HEK293 (cell line): ENCODE data around the gene RRBP1.

ENCODE experiments used
- CTCF ChIA-PET: fragments of 350-600 bp; formaldehyde crosslinking; extraction: SDS; loops from one replicate; lab custom pipeline; 2021; ENCODE audit warnings: antibody characterized with exemption; lab: Yijun Ruan, JAX
- POLR2A ChIA-PET: fragments of 300-600 bp; formaldehyde crosslinking; extraction: SDS; loops from one replicate; lab custom pipeline; 2020; ENCODE audit warnings: antibody characterized with exemption, inconsistent platforms; lab: Yijun Ruan, JAX
- H3K27ac ChIP-seq: fragments of 200-500 bp; sonication (Bioruptor generic); 2 replicates; pipeline ENCODE4 v1.5.1; 2014; ENCODE audit warnings: low read depth, low read length, control low read depth, inconsistent platforms; ENCODE audit errors: extremely low read depth
- H3K36me3 ChIP-seq, 2 experiments: fragments of 200-500 bp in 1 of 2; sonication (Bioruptor generic) in 1 of 2; 1 replicate in 1 of 2; 2 replicates in 1 of 2; pipeline ENCODE4 v1.5.1; 2014 to 2017; ENCODE audit warnings: inconsistent platforms in 2 of 2, low read length in 2 of 2; ENCODE audit not compliant: control insufficient read depth in 2 of 2, insufficient read depth in 1 of 2
- H3K4me1 ChIP-seq: fragments of 200-500 bp; sonication (Bioruptor generic); 2 replicates; pipeline ENCODE4 v1.5.1; 2014; ENCODE audit warnings: mild to moderate bottlenecking, low read length, inconsistent platforms; ENCODE audit not compliant: control insufficient read depth, insufficient read depth
- H3K4me3 ChIP-seq: 2 replicates; pipeline ENCODE4 v1.5.1; 2011; ENCODE audit warnings: low read depth, mild to moderate bottlenecking, control low read depth, low read length, moderate library complexity
- H3K9me3 ChIP-seq: fragments of 200-500 bp; sonication (Bioruptor generic); 2 replicates; pipeline ENCODE4 v1.5.1; 2014; ENCODE audit warnings: low read depth, low read length, inconsistent platforms; ENCODE audit not compliant: control insufficient read depth, insufficient read depth
- EGR2 ChIP-seq: fragments of 450-650 bp; formaldehyde crosslinking; IDR thresholded peaks from 2 replicates; pipeline ENCODE4 v1.5.1; 2016; ENCODE audit warnings: low read depth, missing biosample characterization, missing genetic modification characterization
- FEZF1 ChIP-seq: fragments of 450-650 bp; formaldehyde crosslinking; IDR thresholded peaks from 2 replicates; pipeline ENCODE4 v1.5.1; 2016; ENCODE audit warnings: missing biosample characterization, missing genetic modification characterization
- GFI1B ChIP-seq: fragments of 450-650 bp; formaldehyde crosslinking; IDR thresholded peaks from 2 replicates; pipeline ENCODE4 v1.5.1; 2016; ENCODE audit warnings: missing biosample characterization, missing genetic modification characterization
- HIC1 ChIP-seq: fragments of 450-650 bp; formaldehyde crosslinking; IDR thresholded peaks from 2 replicates; pipeline ENCODE4 v1.5.1; 2016; ENCODE audit warnings: missing biosample characterization, missing genetic modification characterization
- HOXA7 ChIP-seq: sonication (generic); formaldehyde crosslinking; IDR thresholded peaks from 2 replicates; pipeline ENCODE4 v1.8.1; 2022; ENCODE audit warnings: missing genetic modification reagents, borderline replicate concordance
- IKZF3 ChIP-seq: fragments of 450-650 bp; IDR thresholded peaks from 2 replicates; pipeline ENCODE4 v1.5.0; 2018; ENCODE audit warnings: missing biosample characterization, mild to moderate bottlenecking, missing genetic modification characterization, moderate library complexity
- KLF7 ChIP-seq: fragments of 450-650 bp; formaldehyde crosslinking; IDR thresholded peaks from 2 replicates; pipeline ENCODE4 v1.5.1; 2016; ENCODE audit warnings: missing biosample characterization, missing genetic modification characterization, borderline replicate concordance
- KLF8 ChIP-seq: fragments of 450-650 bp; formaldehyde crosslinking; IDR thresholded peaks from 2 replicates; pipeline ENCODE4 v1.5.1; 2016; ENCODE audit warnings: missing biosample characterization, missing genetic modification characterization
- MEIS1 ChIP-seq: sonication (generic); formaldehyde crosslinking; IDR thresholded peaks from 2 replicates; pipeline ENCODE4 v1.8.1; 2022; ENCODE audit warnings: missing genetic modification reagents, mild to moderate bottlenecking, borderline replicate concordance
- SCRT2 ChIP-seq: fragments of 450-650 bp; formaldehyde crosslinking; IDR thresholded peaks from 2 replicates; pipeline ENCODE4 v1.5.1; 2016; ENCODE audit warnings: missing biosample characterization, missing genetic modification characterization
- WT1 ChIP-seq: fragments of 450-650 bp; formaldehyde crosslinking; IDR thresholded peaks from 2 replicates; pipeline ENCODE4 v1.5.1; 2016; ENCODE audit warnings: missing biosample characterization, missing genetic modification characterization
- ZBTB21 ChIP-seq: fragments of 450-650 bp; formaldehyde crosslinking; IDR thresholded peaks from 2 replicates; pipeline ENCODE4 v1.5.1; 2017; ENCODE audit warnings: missing biosample characterization, missing genetic modification characterization
- ZNF133 ChIP-seq: fragments of 450-650 bp; formaldehyde crosslinking; IDR thresholded peaks from 2 replicates; pipeline ENCODE4 v1.5.1; 2016; ENCODE audit warnings: missing biosample characterization, missing genetic modification characterization
- ZNF138 ChIP-seq: fragments of 450-650 bp; formaldehyde crosslinking; IDR thresholded peaks from 2 replicates; pipeline ENCODE4 v1.5.1; 2016; ENCODE audit warnings: missing biosample characterization, missing genetic modification characterization, borderline replicate concordance
- ZNF19 ChIP-seq: fragments of 450-650 bp; formaldehyde crosslinking; IDR thresholded peaks from 2 replicates; pipeline ENCODE4; 2016; ENCODE audit warnings: missing biosample characterization, missing genetic modification characterization, low read depth
- ZNF23 ChIP-seq: fragments of 450-650 bp; formaldehyde crosslinking; IDR thresholded peaks from 2 replicates; pipeline ENCODE4 v1.5.1; 2016; ENCODE audit warnings: missing biosample characterization, missing genetic modification characterization, borderline replicate concordance
- ZNF24 ChIP-seq: fragments of 450-650 bp; formaldehyde crosslinking; IDR thresholded peaks from 2 replicates; pipeline ENCODE4 v1.5.1; 2016; ENCODE audit warnings: missing biosample characterization, missing genetic modification characterization
- ZNF266 ChIP-seq: fragments of 450-650 bp; formaldehyde crosslinking; IDR thresholded peaks from 2 replicates; pipeline ENCODE4 v1.5.1; 2016; ENCODE audit warnings: missing biosample characterization, missing genetic modification characterization, low read depth
- ZNF404 ChIP-seq: fragments of 450-650 bp; formaldehyde crosslinking; IDR thresholded peaks from 2 replicates; pipeline ENCODE4 v1.5.1; 2017; ENCODE audit warnings: missing biosample characterization, missing genetic modification characterization
- ZNF416 ChIP-seq: fragments of 450-650 bp; formaldehyde crosslinking; IDR thresholded peaks from 2 replicates; pipeline ENCODE4 v1.5.1; 2016; ENCODE audit warnings: missing biosample characterization, missing genetic modification characterization
- ZNF48 ChIP-seq: fragments of 450-650 bp; formaldehyde crosslinking; IDR thresholded peaks from 2 replicates; pipeline ENCODE4 v1.5.1; 2016; ENCODE audit warnings: missing biosample characterization, missing genetic modification characterization
- ZNF626 ChIP-seq: fragments of 450-650 bp; sonication (Bioruptor Pico); formaldehyde crosslinking; IDR thresholded peaks from 2 replicates; pipeline ENCODE4 v1.5.1; 2018; ENCODE audit warnings: missing biosample characterization, missing genetic modification characterization, inconsistent platforms
- ZNF658 ChIP-seq: fragments of 450-650 bp; formaldehyde crosslinking; IDR thresholded peaks from 2 replicates; pipeline ENCODE4; 2016; ENCODE audit warnings: missing biosample characterization, missing genetic modification characterization
- ZNF660 ChIP-seq: fragments of 450-650 bp; IDR thresholded peaks from 2 replicates; pipeline ENCODE4 v1.5.1; 2018; ENCODE audit warnings: missing biosample characterization, mild to moderate bottlenecking, missing genetic modification characterization
- ZNF701 ChIP-seq: fragments of 450-650 bp; formaldehyde crosslinking; IDR thresholded peaks from 2 replicates; pipeline ENCODE4 v1.5.1; 2016; ENCODE audit warnings: missing biosample characterization, missing genetic modification characterization
- ZNF768 ChIP-seq: fragments of 450-650 bp; formaldehyde crosslinking; IDR thresholded peaks from 2 replicates; pipeline ENCODE4 v1.5.1; 2018; ENCODE audit warnings: missing biosample characterization, mild to moderate bottlenecking, missing genetic modification characterization
- TF ChIP-seq, protein P1 (sequence below): fragments of 450-650 bp; formaldehyde crosslinking; IDR thresholded peaks from 2 replicates; pipeline ENCODE4 v1.5.1; 2016; ENCODE audit warnings: missing biosample characterization, missing genetic modification characterization
- TF ChIP-seq, protein P2 (sequence below): fragments of 450-650 bp; formaldehyde crosslinking; IDR thresholded peaks from 2 replicates; pipeline ENCODE4 v1.5.1; 2016; ENCODE audit warnings: missing biosample characterization, missing genetic modification characterization

Gene RRBP1

GRCh38 chr20:17629678-17630089 lies 52.4 kb downstream of the RRBP1 start:
- H3K4me1 ChIP-seq: no peaks in the 10 kb centered on the region
- TF ChIP-seq ZNF19 (tag by site-specific recombination): no peak
- TF ChIP-seq, protein P1, sequence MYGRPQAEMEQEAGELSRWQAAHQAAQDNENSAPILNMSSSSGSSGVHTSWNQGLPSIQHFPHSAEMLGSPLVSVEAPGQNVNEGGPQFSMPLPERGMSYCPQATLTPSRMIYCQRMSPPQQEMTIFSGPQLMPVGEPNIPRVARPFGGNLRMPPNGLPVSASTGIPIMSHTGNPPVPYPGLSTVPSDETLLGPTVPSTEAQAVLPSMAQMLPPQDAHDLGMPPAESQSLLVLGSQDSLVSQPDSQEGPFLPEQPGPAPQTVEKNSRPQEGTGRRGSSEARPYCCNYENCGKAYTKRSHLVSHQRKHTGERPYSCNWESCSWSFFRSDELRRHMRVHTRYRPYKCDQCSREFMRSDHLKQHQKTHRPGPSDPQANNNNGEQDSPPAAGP (tag by site-specific recombination): no peak
- TF ChIP-seq ZNF266: no peak
- TF ChIP-seq MEIS1 (CRISPR knock-in tag): no peak
- peaks cover 0 to 95% of the 10 kb centered on the region in 2 experiments; a peak in 1 of 3 replicates for H3K36me3 ChIP-seq
- no peak overlapping the region for H3K4me3 ChIP-seq
- H3K9me3 ChIP-seq: no peaks in the 10 kb centered on the region
- H3K27ac ChIP-seq: no peak overlapping the region
- ChIA-PET CTCF (interaction anchor here (1.0 kb wide), 1 partner anchor 268 kb away, joined by 3 read pairs; no protein-coding TSS in a partner anchor), POLR2A (no interaction called here)

- no peak overlapping the region for H3K27ac ChIP-seq
- H3K36me3 ChIP-seq: peaks cover 0 to 95% of the 10 kb centered on the region in 2 experiments; a peak in 1 of 3 replicates
- CTCF ChIA-PET: interaction anchor here (0.8 to 1.0 kb wide), 2 partner anchors 124 to 269 kb away, joined by 3 read pairs; no protein-coding TSS in a partner anchor
- no peaks in the 10 kb centered on the region for H3K9me3 ChIP-seq
- TF ChIP-seq EGR2 (tag by site-specific recombination): no peak
- TF ChIP-seq FEZF1 (tag by site-specific recombination): no peak
- TF ChIP-seq WT1: no peak
- TF ChIP-seq ZNF23 (tag by site-specific recombination): no peak
- no peak for TF ChIP-seq ZBTB21 (tag by site-specific recombination)
- TF ChIP-seq ZNF138 (tag by site-specific recombination): no peak
- no peak for TF ChIP-seq ZNF660 (tag by site-specific recombination)
- no peak for TF ChIP-seq SCRT2 (tag by site-specific recombination)
- no peak for TF ChIP-seq ZNF48 (tag by site-specific recombination)
- no peak for TF ChIP-seq ZNF24
- TF ChIP-seq ZNF133 (tag by site-specific recombination): no peak
- TF ChIP-seq GFI1B (tag by site-specific recombination): no peak
- TF ChIP-seq IKZF3 (tag by site-specific recombination): no peak
- no peak for TF ChIP-seq ZNF701 (tag by site-specific recombination)
- H3K4me1 ChIP-seq: no peaks in the 10 kb centered on the region
- no peak overlapping the region for H3K4me3 ChIP-seq
- POLR2A ChIA-PET: no interaction called here
These were observed 53.0 kb downstream of the RRBP1 start for GRCh38 chr20:17629025-17629424.

DNA sequence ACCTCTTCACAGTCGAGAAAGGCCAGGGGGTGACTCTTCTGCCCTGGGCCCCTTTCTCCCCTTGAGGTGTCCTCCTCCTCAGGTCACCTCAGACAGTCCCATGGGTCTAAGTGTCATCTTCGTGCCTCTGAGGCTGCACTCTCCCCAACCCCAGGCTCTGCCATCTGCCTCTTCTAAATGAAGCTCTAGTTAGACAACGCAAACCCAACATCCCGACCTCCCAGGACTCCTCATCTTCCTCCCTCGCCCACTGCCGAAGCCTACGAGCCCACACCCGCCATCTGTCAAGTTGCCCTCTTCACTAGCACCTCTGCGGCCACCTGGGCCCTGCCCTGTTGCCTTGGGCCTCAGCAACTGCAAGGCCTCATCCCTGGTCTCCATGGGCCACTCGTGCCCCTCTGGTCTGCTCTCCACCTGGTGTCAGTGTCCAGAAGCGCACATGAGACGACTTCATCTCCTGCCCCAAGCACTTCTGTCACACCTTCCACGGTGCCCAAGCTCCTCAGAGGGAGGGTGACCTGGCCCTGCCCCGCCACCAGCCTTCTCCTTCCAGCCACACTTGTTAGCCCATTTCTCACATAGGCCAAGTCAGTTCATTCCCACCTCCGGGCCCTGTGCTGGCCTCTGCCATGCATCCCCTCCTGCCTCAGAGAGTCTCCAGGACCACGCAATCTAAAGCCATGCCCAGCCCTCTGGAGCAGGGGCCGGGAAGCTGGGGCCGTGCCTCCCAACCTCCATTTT lies 53.8 kb downstream of the RRBP1 start:
- no peaks in the 10 kb centered on the region for H3K4me1 ChIP-seq
- CTCF ChIA-PET: interaction anchor here (0.7 to 1.2 kb wide), 4 partner anchors 11 to 270 kb away, joined by 3 to 5 read pairs (median 3); no protein-coding TSS in a partner anchor
- H3K36me3 ChIP-seq: peaks cover 3 to 93% of the 10 kb centered on the region in 2 experiments; a peak in 2 of 3 replicates
- H3K9me3 ChIP-seq: no peaks in the 10 kb centered on the region
- POLR2A ChIA-PET: no interaction called here
- no peak overlapping the region for H3K4me3 ChIP-seq
- H3K27ac ChIP-seq: no peak overlapping the region
- TF ChIP-seq ZNF658: no peak
- TF ChIP-seq HIC1 (tag by site-specific recombination): no peak
- TF ChIP-seq KLF7 (tag by site-specific recombination): no peak
- TF ChIP-seq, protein P2, sequence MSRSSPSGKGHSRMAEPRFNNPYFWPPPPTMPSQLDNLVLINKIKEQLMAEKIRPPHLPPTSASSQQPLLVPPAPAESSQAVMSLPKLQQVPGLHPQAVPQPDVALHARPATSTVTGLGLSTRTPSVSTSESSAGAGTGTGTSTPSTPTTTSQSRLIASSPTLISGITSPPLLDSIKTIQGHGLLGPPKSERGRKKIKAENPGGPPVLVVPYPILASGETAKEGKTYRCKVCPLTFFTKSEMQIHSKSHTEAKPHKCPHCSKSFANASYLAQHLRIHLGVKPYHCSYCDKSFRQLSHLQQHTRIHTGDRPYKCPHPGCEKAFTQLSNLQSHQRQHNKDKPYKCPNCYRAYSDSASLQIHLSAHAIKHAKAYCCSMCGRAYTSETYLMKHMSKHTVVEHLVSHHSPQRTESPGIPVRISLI (tag by site-specific recombination): no peak
- TF ChIP-seq ZNF416: no peak
- no peak for TF ChIP-seq ZNF768 (tag by site-specific recombination)
- TF ChIP-seq ZNF626 (tag by site-specific recombination): no peak
- TF ChIP-seq ZNF404 (tag by site-specific recombination): no peak
- no peak for TF ChIP-seq KLF8 (tag by site-specific recombination)
- no peak for TF ChIP-seq HOXA7 (CRISPR knock-in tag)
